Brain microvascular endothelial cell (primary cell): Measurements from ENCODE around the gene CD34.
"Not testable (repeated sequence)": the region's sequence is repeated elsewhere in the genome, so short reads cannot be mapped to it uniquely, and the experiment has no call there.

Experiments used
- DNase-seq: peaks from one replicate; pipeline ENCODE4 v3.0.0-alpha.2; 2020
- H3K27ac ChIP-seq: fragments of 250-450 bp; sonication (Bioruptor Pico); 2 replicates; pipeline ENCODE4 v1.5.1; 2020; ENCODE audit warnings: mild to moderate bottlenecking, moderate library complexity
- H3K27me3 ChIP-seq: fragments of 250-450 bp; sonication (Bioruptor Pico); replicated peaks from 2 replicates; pipeline ENCODE4 v1.5.1; 2020; ENCODE audit warnings: mild to moderate bottlenecking
- H3K36me3 ChIP-seq: fragments of 250-450 bp; sonication (Bioruptor Pico); replicated peaks from 2 replicates; pipeline ENCODE4 v1.5.1; 2020; ENCODE audit warnings: mild to moderate bottlenecking
- H3K4me3 ChIP-seq: 2 replicates; pipeline ENCODE4 v1.5.1; 2011; ENCODE audit warnings: low read depth, mild to moderate bottlenecking, control low read depth, low read length, moderate library complexity
- CTCF ChIP-seq: IDR thresholded peaks from 2 replicates; pipeline ENCODE4 v1.5.1; 2011; ENCODE audit warnings: low read depth, mild to moderate bottlenecking, moderate library complexity, low read length, control low read depth, inconsistent platforms; ENCODE audit errors: missing control alignments
- in situ Hi-C: cut with HindIII; loops from 2 replicates; pipeline ENCODE4 v1.10.0; 2017; ENCODE audit warnings: low sequenced_read_pairs, low pct_ligation_motif_present

The CD34 gene

GRCh38 chr1:207938016-207938415 lies 27.1 kb upstream of the CD34 start:
- TF ChIP-seq CTCF, result no peak
- no peaks in the 10 kb centered on the region for H3K36me3 ChIP-seq
- in situ Hi-C loops, result no loop called here
- H3K27me3 ChIP-seq, result no peaks in the 10 kb centered on the region
- H3K27ac ChIP-seq, result peak overlapping the region; percentile 1
- peak; percentile 84 for DNase-seq
- H3K4me3 ChIP-seq, result no peak overlapping the region

GRCh38 chr1:207937204-207937603 lies 26.3 kb upstream of the CD34 start:
- no peak for TF ChIP-seq CTCF
- H3K27me3 ChIP-seq, result no peaks in the 10 kb centered on the region
- no peak overlapping the region for H3K4me3 ChIP-seq
- H3K27ac ChIP-seq, result no peak overlapping the region
- in situ Hi-C loops, result no loop called here
- no peaks in the 10 kb centered on the region for H3K36me3 ChIP-seq
- DNase-seq, result no peak

- in situ Hi-C loops, result no loop called here
- Histone ChIP-seq H3K27me3 (no peaks in the 10 kb centered on the region), H3K4me3 (no peak overlapping the region), H3K27ac (no peak overlapping the region), H3K36me3 (no peaks in the 10 kb centered on the region)
- DNase-seq, result no peak
- no peak for TF ChIP-seq CTCF
These were observed 24.2 kb upstream of the CD34 start for GRCh38 chr1:207935166-207935583.

GRCh38 chr1:207933205-207933800 lies 22.4 kb upstream of the CD34 start:
- Histone ChIP-seq H3K36me3 (no peaks in the 10 kb centered on the region), H3K27ac (no peak overlapping the region), H3K27me3 (no peaks in the 10 kb centered on the region), H3K4me3 (no peak overlapping the region)
- DNase-seq, result no peak
- no peak for TF ChIP-seq CTCF
- in situ Hi-C loops, result no loop called here

GRCh38 chr1:207926984-207927383 lies 16.1 kb upstream of the CD34 start:
- TF ChIP-seq CTCF, result no peak
- in situ Hi-C loops, result no loop called here

GRCh38 chr1:207925969-207926368 lies 15.0 kb upstream of the CD34 start:
- DNase-seq, H3K27me3 ChIP-seq, in situ Hi-C loops, H3K4me3 ChIP-seq, H3K27ac ChIP-seq, H3K36me3 ChIP-seq: not testable (repeated sequence)

More at GRCh38 chr1:207926984-207927383, 16.1 kb upstream of the CD34 start:
- H3K36me3 ChIP-seq, result no peaks in the 10 kb centered on the region
- DNase-seq, result no peak
- no peaks in the 10 kb centered on the region for H3K27me3 ChIP-seq
- no peak overlapping the region for H3K4me3 ChIP-seq
- no peak overlapping the region for H3K27ac ChIP-seq
